Dermis blood vessel endothelial cell (primary cell): ENCODE data around the gene ZNF12. TPM values are rescaled to one million over a fixed set of nuclear protein-coding genes. Genes with fewer than 3 reads are reported as not detected.
"Not testable (repeated sequence)": the region's sequence is repeated elsewhere in the genome, so short reads cannot be mapped to it uniquely, and the experiment has no call there.

Experiments used
- DNase-seq: peaks from one replicate; pipeline ENCODE4 v3.0.0; 2010
- total RNA-seq: library from RNA; depleted of rRNA; stranded (reverse); fragments of >200 nt; gene quantifications from 2 replicates; pipeline ENCODE4 v1.2.3, GENCODE V29; 2014

Gene ZNF12
- total RNA-seq: 16.8 and 18.7 TPM in 2 replicates

DNA sequence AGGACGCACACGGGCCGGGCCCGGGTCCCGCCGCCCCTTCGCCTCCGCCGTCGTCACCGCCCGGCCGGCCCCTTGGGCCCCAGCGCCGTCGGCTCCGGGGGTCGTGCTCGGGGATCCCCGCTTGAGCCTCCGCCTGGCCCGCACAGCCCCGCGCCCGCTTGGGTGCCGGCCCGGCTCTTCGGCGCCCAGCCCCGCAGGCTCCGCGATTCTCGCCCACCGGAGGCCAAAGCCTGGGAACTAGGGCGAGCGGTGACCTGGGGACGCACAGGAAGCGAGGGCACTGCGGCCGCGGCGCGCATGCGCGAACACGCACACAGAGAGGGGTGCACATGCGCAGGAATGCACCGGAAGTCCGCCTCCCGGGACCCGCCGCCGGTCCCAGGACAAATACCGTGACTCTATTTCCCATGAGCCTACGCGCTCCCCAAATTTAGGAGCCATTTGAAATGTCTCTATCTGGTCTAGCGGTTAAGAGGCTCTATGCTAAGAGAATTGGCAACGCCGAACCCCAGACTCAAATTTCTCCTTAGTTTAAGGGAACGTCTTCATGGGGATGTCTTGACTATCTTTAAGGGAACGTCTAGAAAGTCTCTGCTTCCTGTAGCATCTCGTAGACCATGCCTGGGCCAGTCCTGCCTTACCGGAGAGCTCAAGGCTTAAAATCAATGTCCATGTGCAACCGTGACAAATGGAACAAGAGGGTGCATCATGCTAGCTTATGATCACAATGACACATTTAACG lies at the start of gene ZNF12:
TSS of gene ZNF12 (minus strand) at position 282 of the 742 bp plus-strand sequence. CDS start 1,774 bp downstream, outside the sequence.
- DNase-seq: peak; percentile 95

DNA sequence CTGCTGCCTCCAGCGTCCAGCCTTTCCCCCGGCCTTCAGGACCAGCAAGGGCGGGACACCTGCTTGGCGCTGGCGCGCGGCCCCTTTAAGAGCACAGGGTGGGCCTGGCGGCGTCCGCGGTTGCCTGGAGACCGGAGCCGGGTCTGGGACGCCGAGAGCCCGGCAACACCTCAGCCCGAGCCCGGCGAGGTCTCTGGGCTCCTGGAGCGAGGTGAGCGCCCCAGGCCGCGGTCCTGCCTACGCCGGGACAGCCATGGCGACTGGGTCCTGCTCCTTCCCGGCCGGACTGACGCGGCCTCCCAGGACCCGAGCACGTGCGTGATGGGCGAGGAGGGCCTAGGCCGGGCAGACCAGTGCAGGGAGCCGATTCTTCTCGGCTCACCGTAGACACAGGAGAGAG lies 47.2 kb upstream of the ZNF12 start, which contains the start of gene RSPH10B2:
TSS of gene RSPH10B2 (plus strand) at position 140 of the 400 bp plus-strand sequence. CDS start 3,575 bp downstream, outside the sequence.
- DNase-seq: peak; percentile 4

DNA sequence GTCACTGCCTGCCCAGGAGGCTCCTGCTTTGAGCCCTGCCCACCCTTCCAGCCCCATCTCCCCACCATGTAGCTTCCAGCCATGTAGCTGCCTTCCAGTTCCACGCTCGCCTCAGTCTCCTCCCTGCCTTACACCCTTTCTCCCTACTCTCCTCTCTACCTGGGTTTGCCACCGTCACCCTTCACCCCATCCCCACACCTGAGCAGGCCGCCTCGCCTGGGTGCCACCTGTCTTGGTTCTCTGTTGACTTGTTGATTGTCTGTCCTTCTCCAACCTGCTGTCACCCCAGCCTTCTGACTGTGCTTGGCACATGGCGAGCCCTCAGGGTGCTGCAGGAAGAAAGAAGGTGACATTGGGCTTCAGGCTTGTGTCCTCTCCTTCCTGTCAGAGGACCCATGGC lies 43.4 kb upstream of the ZNF12 start:
- DNase-seq: not testable (repeated sequence)

DNA sequence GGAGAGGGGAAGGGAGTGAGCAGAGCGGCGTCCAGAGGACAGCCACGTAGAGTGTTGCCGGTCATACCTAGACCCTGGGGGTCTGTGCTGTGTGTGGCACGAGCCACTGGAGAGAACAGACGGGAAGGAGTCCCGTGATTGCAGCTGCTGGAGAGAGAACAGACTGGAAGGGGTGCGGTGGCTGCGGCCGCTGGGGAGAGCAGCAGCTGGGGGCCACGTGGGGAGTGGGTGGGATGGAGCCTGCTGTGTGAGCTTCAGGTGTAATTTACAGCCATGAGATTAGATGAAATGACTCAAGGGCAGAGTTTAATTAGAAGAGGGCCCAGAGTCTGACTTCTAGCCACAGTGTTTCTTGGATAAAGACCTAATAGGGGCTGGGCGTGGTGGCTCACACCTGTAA lies 42.6 kb upstream of the ZNF12 start:
- DNase-seq: not testable (repeated sequence)

DNA sequence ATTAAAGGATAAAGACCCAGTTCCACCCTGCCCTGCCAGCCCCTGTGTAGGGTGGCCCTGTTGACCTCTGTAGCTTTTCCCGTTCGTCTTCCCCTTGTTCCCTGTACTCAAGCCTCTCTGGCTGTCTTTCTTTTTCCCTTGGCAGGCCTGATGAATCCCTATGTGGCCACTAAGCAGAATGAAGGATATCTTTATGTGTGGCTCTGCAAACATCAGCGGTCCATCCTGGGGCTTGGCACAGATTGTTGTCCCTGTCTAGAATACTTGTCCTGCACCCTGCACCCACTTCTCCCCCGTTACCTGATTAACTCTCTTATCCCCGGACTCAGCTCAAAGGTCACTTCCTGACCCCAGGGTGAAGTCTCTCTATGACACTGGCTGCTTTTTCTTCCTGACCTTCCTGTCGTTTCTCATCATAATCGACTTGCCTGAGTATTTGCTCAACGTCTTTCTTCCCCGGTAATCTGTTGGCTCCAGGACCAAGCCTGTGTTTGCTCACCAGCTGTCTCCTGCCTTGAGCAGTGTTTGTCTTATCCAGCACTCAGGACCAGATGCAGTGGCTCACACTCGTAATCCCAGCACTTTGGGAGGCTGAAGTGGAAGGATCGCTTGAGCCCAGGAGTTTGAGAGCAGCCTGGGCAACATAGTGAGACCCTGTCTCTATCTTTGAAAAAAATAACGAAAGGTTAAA lies 37.8 kb upstream of the ZNF12 start:
- DNase-seq: not testable (repeated sequence)

DNA sequence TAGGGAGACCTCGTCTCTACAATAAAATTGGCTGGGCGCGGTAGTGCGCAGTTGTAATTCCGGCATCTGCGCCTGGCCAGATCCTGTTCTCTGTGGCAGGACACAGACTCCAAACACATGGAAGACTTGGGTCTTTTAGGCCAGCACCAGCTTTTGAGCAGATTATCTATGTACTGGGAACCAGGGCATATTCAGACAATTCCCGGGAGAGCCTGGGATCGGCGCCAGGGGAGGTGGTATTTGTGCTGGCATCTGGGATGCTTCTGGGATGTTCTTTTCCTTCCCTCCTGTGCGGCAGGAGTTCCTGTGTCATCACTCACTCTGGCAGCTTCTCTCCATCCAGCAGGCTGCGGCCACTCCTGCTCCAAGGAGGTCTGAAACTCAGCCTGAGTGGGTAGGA lies 31.7 kb upstream of the ZNF12 start:
- DNase-seq: not testable (repeated sequence)

DNA sequence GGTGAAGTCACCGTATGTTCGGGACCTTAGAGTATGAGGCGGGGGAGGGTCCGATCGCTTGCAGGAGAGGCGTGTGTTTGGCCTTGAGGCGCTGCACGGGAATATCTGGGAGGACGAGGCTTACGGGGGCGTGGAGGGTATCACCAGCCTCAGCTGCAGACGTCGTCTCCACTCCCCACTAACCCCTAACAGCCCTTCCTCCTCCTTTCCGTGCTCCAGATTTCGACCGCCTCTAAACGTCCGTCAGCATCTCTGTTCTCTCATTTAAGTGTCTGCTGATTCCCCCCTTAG lies 23.5 kb upstream of the ZNF12 start:
- DNase-seq: no peak

DNA sequence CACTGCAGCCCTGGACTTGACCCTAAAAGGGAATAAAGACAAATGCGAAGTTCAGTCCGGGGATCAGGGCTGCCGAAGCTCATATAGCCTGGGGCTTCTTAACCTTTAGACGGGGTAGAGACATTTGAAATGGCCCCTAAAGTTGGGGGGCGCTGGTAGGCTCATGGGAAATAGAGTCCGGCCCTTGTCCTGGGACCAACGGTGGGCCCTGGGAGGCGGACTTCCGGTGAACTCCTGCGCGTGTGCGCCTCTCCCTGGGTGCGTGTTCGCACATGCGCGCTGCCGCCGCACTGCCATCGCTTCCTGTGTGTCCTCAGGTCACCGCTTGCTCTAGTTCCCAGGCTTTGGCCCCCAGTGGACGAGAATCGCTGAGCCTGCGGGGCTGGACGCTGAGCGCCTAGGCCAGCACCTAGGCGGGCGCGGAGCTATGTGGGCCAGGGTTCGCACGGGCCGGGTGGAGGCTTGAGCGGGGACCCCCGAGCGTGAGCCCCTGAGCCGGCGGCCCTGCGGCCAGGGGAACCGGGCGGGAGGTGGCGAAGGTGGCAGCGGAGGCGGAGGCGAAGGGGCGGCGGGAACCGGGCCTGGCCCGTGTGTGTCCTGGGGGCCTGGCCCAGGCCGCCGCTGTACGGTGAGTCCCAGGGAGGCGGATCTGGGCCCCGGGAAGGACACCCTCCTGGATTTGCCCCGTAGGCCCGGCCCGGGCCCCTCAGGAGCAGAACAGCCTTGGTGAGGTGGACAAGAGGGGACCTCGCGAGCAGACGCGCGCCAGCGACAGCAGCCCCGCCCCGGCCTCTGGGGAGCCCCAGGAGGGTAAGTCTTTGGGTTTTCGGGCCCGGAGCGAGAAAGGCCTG lies 23.0 kb upstream of the ZNF12 start:
- DNase-seq: peak; percentile 87

DNA sequence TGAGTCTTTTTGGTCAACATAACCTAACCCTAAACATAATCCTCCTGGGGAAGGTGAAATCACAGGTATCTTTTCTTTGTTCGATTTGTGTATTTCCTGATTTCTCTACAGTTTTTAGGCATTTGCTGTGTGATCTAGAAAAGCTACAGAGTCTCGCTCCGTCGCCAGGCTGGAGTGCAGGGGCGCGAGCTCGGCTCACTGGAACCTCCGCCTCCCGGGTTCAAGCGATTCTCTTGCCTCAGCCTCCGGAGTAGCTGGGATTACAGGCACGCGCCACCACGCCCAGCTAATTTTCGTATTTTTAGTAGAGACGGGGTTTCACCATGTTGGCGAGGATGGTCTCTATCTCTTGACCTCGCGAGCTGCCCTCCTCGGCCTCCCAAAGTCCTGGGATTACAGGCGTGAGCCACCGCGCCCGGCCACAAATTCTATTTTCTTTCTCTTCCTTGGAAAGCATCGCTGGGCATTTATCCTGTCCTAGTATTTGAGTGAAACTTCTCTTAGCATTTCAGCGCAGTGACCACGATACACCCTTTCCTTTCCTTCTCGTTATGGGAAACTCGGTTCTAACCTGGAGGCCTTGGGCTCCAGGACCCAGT lies 22.2 kb upstream of the ZNF12 start:
- not testable (repeated sequence) for DNase-seq

DNA sequence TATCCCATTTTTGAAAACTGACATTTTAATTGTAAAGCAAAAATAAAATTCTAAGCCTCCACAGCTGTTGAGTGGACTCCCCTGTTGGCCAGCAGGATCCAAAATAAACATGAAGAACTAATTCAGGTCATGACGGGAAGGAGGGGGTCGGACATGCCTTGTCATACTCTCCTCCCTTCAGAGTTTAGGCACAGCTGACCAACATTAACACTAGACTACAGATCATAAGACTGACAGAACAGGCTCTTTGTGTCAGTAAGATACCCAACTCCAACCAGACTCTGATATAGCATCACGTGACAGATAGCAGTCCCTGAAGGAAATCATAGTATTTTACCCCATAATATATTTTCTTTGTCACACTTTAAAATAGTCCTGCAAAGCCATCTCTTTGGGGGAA lies 20.9 kb upstream of the ZNF12 start:
- no peak for DNase-seq

DNA sequence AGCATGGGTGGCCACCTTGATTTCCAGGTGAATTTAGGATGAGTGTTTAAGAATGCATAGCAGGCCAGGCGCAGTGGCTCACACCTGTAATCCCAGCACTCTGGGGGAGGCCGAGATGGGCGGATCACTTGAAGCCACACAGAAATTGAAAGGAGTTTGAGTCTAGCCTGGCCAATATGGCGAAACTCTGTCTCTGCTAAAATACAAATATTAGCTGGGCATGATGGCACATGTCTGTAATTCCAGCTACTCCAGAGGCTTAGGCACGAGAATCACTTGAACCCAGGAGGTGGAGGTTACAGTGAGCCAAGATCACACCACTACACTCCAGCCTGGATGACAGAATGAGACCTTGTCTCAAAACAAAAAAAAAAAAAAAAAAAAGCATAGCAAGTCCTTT lies 19.6 kb upstream of the ZNF12 start:
- DNase-seq: not testable (repeated sequence)

DNA sequence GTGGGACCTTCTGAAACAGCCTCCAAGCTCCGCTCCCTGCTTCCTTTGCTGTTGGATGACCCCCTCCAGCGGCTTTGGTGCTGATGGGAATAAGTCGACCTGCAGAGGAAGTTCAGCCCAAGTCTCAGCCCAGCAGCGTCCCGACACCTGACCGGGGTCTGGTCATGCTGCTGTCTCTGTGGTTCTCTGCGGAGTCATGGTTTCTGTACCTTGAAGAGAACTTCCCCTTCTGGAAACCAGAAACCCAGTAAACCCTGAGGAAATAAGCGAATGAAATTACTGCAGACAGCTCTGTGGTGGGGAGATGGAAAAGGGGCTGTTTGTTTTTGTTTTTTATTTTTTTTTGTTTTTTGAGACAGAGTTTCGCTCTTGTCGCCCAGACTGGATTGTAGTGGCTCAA lies 18.3 kb upstream of the ZNF12 start:
- DNase-seq: no peak

DNA sequence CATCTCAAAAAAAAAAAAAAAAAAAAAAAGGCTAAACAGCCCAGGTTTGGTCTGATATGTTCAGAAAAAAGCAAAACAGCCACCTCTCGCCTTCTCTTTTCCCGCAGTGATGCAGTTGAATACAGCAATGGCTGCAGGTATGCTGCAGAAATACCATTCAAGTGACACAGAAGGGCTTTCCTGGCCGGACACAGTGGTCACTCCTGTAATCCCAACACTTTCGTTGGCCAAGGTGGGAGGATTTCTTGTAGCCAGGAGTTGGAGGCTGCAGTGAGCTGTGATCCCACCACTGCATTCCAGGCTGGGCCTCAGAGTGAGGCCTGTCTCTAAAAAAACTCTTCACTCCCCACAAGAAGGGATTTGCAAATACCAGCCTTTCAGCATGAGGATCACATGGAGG lies 17.6 kb upstream of the ZNF12 start:
- not testable (repeated sequence) for DNase-seq

DNA sequence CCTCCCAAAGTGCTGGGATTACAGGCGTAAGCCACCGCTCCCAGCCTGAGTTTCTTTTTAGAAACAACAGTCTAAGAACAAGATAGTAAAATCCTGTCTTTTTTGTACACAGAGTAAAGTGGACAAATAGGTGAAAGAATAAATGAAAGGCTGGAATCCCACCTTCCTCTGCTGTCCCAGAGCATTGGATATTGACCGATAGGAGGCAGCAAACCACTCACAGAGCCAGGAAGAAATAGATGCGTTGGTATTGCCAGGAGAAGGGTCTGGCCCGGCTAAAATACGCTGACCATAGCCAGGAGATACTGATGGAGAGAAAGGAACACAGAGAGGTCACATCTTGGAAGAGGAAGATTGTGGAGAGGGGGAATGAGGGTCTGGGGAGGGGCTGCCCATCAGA lies 11.4 kb upstream of the ZNF12 start:
- DNase-seq: no peak

DNA sequence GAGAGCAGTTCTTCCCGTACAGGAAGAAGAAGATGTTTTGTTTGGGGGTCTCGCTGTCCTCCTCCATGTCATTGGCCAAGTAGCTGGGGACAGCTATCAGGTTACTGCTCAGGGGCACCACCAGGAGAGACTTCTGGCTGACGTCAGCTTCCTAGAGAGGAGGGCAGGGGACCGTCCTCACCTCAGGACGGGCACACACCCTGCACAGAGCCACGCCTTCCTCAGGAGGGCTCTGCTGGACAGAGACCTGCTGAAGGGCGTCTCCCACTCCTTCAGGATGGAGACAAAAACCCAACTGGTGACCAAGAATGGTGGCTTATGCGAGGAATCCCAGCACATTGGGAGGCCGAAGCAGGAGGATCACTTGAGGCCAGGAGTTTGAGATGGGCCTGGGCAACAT lies 9.2 kb upstream of the ZNF12 start:
- not testable (repeated sequence) for DNase-seq

DNA sequence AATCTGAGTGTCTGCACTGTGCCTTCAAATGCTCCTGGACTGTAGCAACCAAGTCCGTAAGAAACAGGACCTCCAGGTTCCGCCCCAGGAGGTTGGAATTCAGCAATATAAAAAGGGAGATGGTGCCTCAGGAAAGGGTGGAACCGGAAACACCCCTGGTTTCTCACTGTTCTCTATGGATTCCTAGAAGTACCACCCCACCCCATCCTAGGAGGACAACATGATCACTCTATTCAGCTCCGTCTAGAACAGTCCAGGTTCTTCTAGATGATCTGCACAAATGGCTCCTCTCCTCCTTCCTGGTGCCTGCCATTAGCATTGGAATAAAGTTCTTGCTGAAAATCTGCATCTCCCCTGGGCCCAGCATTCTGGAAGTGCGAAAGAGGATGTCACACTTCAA lies 7.6 kb upstream of the ZNF12 start:
- no peak for DNase-seq

DNA sequence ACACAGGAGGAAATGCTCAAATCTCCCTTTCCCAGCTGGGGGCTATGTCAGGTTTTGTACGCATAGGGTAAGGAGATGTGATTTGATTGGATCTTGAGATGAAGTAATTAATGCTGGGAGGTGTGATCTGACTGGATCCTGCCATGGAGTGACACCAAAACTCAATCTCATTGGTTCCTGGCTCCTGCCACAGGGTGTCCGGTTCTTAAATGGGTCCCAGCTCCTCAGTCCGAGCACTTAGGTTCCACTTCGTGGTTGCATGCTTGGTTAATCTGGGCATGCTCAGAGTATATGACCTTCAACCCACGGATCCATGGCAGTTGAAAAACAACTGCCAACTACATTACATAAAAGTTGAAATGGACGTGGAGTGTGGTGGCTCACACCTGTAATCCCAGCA lies 3.1 kb upstream of the ZNF12 start:
- no peak for DNase-seq

DNA sequence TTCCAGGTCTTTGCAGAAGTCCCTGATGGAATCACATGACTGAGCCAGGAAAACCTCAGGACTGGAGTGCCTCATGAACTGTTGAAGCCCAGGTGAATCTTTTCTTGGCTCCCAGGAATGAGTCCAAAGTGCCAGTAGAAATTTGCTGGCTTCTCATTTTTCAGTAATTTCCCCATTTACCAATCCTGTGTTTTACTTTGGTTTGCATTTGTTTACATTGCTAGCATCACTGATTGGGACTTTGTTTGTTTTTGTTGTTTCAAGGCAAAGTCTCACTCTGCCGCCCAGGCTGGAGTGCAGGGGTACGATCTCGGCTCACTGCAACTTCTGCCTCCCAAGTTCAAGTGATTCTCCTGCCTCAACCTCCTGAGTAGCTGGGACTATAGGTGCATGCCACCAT lies 1.6 kb upstream of the ZNF12 start:
- no peak for DNase-seq

DNA sequence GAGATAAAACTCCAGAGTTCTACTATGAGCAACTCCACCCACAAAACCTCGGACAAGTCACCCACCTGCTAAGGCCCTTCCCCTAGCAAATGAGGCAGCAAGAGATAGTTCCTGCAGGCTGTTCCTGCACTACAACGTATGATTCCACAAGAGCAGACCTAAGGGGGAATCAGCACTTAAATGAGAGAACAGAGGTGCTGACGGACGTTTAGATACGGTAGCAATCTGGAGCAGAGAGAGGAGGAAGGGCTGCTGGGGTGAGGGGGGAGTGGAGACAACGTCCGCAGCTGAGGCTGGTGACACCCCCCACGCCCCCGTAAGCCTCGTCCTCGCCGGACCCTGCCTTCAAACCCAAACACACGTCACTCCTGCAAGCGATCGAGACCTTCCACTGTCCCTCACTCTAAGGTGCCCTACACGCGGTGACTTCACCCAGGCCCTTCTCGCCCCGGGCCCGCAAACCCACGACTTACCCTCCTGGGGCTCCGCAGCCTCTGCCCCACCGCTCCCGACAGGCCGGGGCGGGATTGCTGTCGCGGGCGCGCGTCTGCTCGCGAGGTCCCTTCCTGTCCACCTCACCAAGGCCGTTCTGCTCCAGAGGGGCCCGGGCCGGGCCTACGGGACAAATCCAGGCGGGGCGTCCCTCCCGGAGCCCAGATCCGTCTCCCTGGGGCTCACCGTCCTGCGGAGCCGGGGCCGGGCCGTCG lies 635 bp downstream of the ZNF12 start:
- peak; percentile 54 for DNase-seq

DNA sequence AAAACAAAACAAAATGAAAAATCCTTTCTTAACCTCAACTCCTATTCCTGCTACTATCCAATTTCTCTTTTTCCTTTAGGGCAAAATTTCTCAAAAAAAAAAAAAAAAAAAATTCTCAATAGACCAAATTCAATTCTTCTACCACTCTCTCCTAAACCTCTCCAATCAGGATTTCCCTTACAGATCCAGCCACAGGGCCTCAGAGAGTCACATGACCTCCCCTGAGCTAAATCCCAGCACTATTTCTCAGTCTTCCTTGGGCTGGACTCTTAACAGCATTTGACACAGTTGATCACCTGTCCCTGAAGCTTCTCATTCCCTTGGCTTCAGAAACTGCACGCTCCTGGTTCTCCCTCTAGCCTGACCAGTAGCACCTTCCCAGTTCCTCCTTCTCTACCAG lies 4.9 kb downstream of the ZNF12 start:
- no peak for DNase-seq

DNA sequence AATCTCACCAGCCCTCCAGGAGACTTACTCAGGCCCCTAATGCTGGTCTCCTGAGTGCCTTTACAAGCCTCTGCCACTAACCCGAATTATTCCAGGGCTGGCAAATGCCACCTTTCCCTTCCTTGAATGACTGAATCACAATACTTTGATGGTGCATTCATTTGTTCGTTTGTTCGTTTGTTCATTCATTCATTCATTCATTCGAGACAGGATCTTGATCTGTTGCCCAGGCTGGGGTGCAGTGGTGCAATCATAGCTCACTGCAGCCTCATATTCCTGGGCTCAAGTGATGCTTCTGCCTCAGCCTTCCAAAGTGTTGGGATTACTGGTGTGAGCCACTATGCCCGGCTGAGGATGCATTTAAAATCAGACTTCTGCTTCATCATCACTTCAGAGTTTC lies 6.0 kb downstream of the ZNF12 start:
- DNase-seq: no peak

DNA sequence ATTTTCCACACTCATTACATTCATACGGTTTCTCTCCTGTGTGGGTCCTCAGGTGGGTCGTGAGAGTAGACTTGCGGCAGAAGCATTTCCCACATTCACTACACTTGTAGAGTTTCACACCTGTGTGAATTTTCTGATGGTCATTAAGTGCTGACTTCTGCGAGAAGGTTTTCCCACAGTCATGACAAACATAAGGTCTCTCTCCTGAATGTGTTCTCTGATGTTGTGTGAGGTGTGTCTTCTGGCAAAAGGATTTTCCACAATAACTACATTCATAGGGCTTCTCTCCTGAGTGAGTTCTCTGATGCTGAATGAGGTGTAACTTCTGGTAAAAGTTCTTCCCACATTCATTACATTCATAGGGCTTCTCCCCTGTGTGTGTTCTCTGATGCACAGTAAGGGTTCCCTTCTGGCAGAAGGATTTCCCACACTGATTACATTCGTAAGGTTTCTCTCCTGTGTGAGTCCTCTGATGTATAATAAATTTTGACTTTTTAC lies 15.1 kb downstream of the ZNF12 start:
- DNase-seq: peak; percentile 28
